HAP-1 (cell line): ENCODE results near the gene COPZ1.

Experiments
- DNase-seq, 2 experiments: peaks; one replicate each; pipeline ENCODE4 v3.0.0-alpha.2; 2016 to 2020; ENCODE audit warnings: low spot score in 2 of 2
- H3K27me3 ChIP-seq: fragments of 250-450 bp; sonication (Bioruptor Pico); 2 replicates; pipeline ENCODE4 v1.5.1; 2020; ENCODE audit warnings: low read depth, mild to moderate bottlenecking, moderate library complexity
- H3K36me3 ChIP-seq: fragments of 250-450 bp; sonication (Bioruptor Pico); replicated peaks from 2 replicates; pipeline ENCODE4 v1.5.1; 2020; ENCODE audit warnings: mild to moderate bottlenecking
- H3K4me1 ChIP-seq: fragments of 250-450 bp; sonication (Bioruptor Pico); 2 replicates; pipeline ENCODE4 v1.5.1; 2020; ENCODE audit warnings: mild to moderate bottlenecking
- H3K4me3 ChIP-seq: fragments of 250-450 bp; sonication (Bioruptor Pico); 2 replicates; pipeline ENCODE4 v1.5.1; 2020; ENCODE audit warnings: mild to moderate bottlenecking, moderate library complexity
- H3K9me3 ChIP-seq: fragments of 250-450 bp; sonication (Bioruptor Pico); 2 replicates; pipeline ENCODE4 v1.5.1; 2020; ENCODE audit warnings: mild to moderate bottlenecking, moderate library complexity
- in situ Hi-C: fragments of 300-500 bp; cut with MboI; formaldehyde crosslinking; loops from 3 replicates; pipeline ENCODE4 v1.14.3; 2020; ENCODE audit warnings: low sequenced_read_pairs, inconsistent platforms, mixed read lengths

COPZ1 gene

DNA sequence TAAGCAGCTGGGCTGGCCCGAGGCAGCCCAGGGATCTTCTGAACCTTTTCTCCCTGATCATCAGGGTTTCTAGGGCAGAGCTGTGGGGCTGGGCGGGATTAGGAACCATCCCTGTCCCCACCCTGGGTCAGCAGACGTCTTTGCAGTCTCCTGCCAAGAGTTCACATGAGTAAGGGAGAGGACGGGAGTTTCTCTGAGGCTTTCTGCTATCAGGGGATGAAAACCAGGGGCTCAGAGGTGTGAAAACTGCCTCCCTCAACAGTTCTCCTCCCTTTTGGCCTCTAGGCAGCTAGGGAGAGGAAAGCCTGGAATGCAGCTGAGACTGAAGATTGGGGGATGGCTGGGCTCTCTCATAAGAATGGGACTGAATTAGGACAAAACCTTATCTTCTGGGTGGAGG, 51.7 kb downstream of the COPZ1 start:
- in situ Hi-C loops: no loop called here
- Histone ChIP-seq H3K36me3 (0 out of 2 replicates have a peak, but pooled peaks cover 3% of the 10 kb centered on the region), H3K4me1 (no peaks in the 10 kb centered on the region), H3K27me3 (no peaks in the 10 kb centered on the region), H3K9me3 (no peaks in the 10 kb centered on the region), H3K4me3 (no peak overlapping the region)
- DNase-seq: no peak

DNA sequence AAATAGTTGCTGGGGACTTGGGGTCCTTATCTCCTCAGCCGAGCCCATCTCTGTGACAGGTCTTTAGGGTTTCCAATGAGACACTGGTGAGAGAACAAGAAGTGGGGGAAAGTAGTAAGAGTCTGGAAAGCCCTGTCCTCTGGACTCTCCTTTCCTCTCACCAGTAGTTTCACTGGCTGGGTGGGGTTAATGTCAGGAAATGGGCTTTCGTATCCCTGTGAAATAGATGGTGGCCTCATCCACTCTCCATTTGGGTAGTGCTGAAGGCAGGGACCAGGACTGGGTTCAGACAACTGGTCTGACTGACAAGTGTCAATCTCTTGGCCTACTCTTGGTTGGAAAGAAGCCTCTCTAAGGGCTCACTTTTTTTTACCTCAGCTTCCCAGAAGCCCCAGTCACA, 52.1 kb downstream of the COPZ1 start:
- Histone ChIP-seq H3K27me3 (no peaks in the 10 kb centered on the region), H3K4me1 (no peaks in the 10 kb centered on the region), H3K36me3 (0 out of 2 replicates have a peak, but pooled peaks cover 3% of the 10 kb centered on the region), H3K9me3 (no peaks in the 10 kb centered on the region), H3K4me3 (no peak overlapping the region)
- DNase-seq: no peak
- in situ Hi-C loops: no loop called here

DNA sequence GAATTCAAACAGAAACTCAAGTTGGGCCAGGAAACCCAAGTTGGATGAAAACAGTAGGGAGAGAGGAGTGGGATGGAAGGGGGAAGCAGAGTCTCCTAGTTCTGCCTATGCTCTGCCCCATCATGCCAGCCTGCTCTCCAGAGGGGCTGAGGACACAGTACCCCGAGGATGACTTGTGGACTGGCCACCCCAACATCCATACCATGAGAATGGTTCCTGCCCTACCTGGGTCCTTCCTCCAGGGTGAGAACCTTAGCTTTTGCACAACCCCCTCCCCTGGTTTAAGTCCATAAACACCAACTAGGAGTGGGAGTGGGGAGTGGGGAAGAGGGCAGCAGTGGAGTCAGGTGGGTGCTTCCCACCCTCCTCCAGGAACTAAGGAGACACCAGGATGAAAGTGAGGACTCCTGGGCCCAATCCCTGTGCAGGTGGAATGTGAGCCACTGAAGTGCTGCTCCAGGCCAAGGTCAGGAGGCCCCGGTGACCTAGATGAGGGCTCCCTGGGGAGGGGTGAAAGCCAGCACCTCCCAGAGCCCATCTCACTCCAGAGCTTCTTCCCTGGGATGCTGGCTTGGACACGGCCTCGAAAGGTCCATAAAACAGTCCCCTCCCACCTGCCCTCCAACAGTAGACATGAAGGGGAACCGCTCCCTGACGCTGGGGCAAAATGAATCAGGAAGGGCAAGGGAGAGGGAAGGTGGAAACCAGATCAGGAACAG, 53.0 kb downstream of the COPZ1 start:
- Histone ChIP-seq H3K36me3 (0 out of 2 replicates have a peak, but pooled peaks cover 3% of the 10 kb centered on the region), H3K4me3 (no peak overlapping the region), H3K27me3 (no peaks in the 10 kb centered on the region), H3K4me1 (no peaks in the 10 kb centered on the region), H3K9me3 (no peaks in the 10 kb centered on the region)
- DNase-seq: no peak
- in situ Hi-C loops: no loop called here

DNA sequence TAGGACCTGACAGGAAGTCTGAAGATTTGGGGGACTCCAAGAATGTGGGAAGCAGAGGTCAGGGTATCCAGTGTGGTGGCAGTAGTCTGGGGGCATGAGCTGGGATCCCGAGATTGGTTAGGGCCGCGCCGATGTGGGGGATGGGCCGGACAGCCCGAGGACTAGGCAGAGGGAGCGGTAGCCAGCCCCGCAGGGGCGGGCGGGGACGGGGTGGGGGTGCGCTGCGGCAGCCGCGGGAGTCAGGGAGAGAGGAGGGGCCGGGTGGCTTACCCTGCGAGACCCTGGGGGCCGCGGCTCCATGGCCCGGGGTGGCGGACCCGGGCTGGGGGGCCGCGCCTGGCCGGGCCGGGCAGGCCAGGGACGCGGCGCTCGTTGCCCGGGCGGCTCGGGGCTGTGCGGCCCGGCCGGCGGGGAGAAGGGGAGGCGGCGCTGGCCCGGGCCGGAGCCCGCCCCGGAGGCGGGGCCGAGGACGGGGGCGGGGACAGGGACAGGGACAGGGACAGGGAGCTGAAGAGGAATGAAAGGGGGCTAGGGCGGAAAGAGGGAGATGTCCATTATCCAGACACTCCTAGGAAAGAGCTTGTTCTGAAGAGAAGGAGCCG, 54.0 kb downstream of the COPZ1 start:
- no peak for DNase-seq
- H3K36me3 ChIP-seq: 0 out of 2 replicates have a peak, but pooled peaks cover 3% of the 10 kb centered on the region
- H3K27me3 ChIP-seq: no peaks in the 10 kb centered on the region
- H3K4me3 ChIP-seq: no peak overlapping the region
- H3K4me1 ChIP-seq: no peaks in the 10 kb centered on the region
- no peaks in the 10 kb centered on the region for H3K9me3 ChIP-seq
- in situ Hi-C loops: no loop called here

DNA sequence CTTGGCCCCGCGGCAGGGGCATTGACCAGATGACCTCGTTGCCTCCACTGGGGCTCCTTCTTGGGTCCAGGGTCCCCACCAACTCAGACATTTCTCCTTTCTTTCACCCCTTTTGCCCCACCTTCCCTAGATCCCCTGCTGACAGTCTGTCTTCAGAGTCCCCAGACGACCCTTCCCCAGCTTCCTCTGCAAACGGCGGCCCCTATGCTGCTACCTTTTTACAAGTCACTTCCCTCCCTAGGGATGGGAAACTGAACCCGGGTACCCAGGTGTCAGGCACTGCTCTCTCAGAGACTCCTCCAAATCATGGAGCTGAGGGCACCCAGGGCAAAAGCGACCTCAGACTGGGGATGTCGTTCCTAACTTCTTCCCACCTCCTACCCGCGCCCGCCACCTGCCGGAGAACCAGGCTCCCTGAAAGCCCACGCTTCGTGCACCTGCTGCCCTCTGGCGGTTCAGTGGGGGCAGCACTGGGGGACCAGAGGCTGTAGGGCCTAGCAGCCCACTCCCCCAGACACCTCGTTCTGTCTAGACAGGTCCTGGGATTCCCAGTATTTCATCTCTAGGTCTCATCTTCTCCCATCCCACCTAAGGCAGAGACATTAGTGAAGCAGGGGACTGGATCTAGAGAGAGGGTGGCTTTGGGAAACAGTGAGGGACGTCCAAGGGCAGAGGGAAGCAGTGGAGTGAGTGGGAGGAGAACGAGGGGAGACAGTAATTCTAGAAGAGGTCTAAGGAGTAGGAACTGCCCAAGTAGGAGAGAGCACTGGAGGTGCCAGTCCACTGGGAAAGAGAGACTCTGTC, 54.7 kb downstream of the COPZ1 start:
- 0 out of 2 replicates have a peak, but pooled peaks cover 3% of the 10 kb centered on the region for H3K36me3 ChIP-seq
- no peaks in the 10 kb centered on the region for H3K9me3 ChIP-seq
- H3K27me3 ChIP-seq: no peaks in the 10 kb centered on the region
- no peaks in the 10 kb centered on the region for H3K4me1 ChIP-seq
- in situ Hi-C loops: no loop called here
- H3K4me3 ChIP-seq: no peak overlapping the region
- DNase-seq: peak; percentile 82 to 97

DNA sequence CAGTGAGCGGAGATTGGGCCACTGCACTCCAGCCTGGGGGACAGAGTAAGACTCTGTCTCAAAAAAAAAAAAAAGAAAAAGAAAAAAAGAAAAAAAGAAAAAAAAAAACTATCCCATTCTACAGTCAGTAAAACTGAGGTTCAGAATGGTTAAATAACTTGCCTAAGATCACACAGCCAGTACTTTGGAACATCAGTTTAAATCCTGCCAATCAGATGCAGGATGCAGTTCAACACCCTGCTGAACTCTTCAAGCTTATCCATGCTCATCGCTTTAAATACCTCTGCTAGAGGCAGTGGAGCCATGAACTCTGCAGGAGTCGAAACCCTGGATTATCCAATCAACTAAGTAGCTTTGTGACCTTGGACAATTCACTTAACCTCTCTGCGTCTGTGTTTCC, 56.2 kb downstream of the COPZ1 start:
- Histone ChIP-seq H3K36me3 (0 out of 2 replicates have a peak, but pooled peaks cover 3% of the 10 kb centered on the region), H3K27me3 (no peaks in the 10 kb centered on the region), H3K9me3 (no peaks in the 10 kb centered on the region), H3K4me1 (no peaks in the 10 kb centered on the region), H3K4me3 (no peak overlapping the region)
- in situ Hi-C loops: no loop called here
- DNase-seq: no peak

DNA sequence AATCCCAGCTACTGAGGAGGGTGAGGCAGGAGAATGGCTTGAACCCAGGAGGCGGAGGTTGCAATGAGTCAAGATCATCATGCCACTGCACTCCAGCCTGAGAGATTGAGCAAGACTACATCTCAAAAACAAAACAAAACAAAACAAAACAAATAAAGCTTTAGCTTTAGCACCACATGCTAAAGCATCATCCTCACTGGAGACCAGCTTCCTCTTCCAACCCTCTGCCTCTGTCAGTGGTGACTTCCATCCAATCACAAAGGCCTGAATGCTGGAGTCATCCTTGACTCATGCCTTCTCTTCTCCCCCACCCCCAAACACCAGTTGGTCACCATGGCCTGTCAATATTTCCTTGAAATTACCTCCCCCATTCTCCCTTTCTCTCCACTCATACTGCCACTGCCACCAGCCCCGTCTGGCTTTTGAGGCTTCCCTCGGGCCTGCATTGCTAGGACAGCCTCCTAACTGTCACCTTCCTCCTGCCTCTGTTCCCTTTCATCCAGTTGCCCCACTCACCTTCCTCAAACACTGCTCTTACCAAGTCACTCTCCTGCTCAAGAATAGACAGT, 58.2 kb downstream of the COPZ1 start:
- H3K4me1 ChIP-seq: no peaks in the 10 kb centered on the region
- H3K4me3 ChIP-seq: no peak overlapping the region
- no peaks in the 10 kb centered on the region for H3K27me3 ChIP-seq
- no peaks in the 10 kb centered on the region for H3K9me3 ChIP-seq
- no peak for DNase-seq
- in situ Hi-C loops: no loop called here
- H3K36me3 ChIP-seq: 0 out of 2 replicates have a peak, but pooled peaks cover 3% of the 10 kb centered on the region

DNA sequence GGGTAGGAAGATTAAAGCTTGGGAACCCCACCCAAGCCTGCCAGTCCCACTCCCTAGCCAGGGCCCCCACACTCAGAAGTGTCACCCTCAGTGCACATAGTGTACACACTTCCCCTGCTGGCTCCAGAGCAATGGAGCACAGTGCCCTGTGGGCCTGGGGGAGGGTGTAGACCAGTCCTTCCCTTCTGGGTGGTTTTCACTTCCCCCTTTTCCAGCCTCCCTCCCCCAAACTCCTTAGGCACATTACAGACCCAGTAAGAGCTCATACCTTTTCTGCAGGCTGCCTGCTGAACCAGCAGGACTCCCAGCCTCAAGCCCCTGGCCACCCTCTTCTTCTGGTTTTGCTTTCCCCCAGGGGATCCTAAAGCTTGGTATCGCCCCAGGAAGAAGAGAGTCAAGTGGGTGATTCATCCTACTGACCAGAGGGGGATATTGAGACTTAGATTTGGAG, 59.7 kb downstream of the COPZ1 start, which contains the start of gene ZNF385A:
TSS of gene ZNF385A (minus strand) at position 143 of the 451 bp plus-strand sequence. CDS start 219 bp downstream, outside the sequence.
- Histone ChIP-seq H3K4me1 (peaks cover 4% of the 10 kb centered on the region; the same call in 1 of the 2 replicates), H3K9me3 (no peaks in the 10 kb centered on the region), H3K36me3 (0 out of 2 replicates have a peak, but pooled peaks cover 3% of the 10 kb centered on the region), H3K27me3 (no peaks in the 10 kb centered on the region), H3K4me3 (no peak within 1 kb of the TSS)
- in situ Hi-C loops: no loop called here
- DNase-seq: no peak

DNA sequence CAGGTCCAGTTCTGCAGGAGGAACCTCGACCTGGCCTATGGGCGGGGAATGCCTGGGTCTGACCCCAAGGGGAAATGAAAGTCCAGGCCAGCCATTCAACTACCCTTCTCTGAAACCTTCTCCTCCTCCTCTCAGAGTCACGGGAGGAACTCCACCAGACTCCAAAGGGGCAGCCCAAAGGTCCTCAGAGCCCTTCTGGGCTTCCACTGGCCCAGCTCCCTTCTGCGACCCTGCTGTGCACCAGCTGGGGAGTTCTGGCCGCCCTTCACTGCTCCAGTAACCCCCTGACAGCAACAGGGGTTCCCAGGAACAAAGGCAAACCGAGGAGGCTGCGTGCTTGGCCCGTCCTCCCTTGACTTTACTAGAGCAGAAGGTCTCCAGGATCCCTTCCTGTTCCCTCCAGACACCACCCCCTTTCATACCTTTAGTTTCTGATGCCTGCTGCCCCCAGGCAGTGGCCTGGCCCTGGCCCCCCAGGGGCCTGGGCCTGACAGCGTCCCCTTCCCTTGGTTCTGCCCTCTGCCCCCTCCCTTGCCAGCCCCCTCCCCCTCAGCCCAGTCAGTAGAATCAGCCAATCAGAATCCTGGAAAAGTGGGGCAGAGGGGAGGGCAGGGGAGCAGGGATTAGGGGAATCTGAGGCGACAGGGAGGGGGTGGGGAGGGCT, 60.5 kb downstream of the COPZ1 start:
- H3K4me1 ChIP-seq: peaks cover 4% of the 10 kb centered on the region; the same call in 1 of the 2 replicates

DNA sequence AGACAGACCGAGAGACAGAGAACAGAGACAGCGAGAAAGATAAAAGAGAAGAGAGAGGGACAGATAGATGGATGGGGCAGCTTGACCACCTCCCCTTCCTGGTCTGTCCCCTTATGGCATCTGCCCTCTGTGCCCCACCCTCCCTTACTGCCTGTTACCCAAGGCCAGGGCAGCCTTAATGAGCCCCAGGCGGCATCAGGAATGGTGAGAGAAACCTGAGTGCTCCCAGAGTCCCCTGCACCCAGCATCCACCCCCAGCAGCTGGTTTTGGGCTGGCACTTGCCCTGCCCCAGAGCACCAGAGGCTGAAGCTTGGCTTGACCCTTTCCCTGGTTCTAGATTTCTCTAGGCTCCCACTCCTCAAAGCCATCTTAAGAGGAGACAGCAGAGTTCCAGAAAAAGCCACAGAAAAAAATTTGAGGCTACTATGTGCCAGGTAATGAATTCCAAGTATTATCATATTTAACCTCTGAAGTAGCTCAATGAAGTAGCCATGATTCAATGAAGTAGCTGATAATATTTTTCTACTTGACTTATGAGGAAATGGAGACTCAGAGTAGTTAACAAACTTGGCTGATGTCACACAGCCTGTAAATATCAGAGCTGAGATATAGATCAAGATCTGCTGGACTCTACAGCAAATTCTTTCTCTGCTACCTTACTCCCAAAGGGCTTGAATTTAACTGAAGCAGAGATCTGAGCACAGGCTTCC, 61.6 kb downstream of the COPZ1 start:
- H3K27me3 ChIP-seq: no peaks in the 10 kb centered on the region
- in situ Hi-C loops: no loop called here
- peaks cover 4% of the 10 kb centered on the region; the same call in 1 of the 2 replicates for H3K4me1 ChIP-seq
- DNase-seq: no peak
- no peaks in the 10 kb centered on the region for H3K36me3 ChIP-seq
- H3K9me3 ChIP-seq: no peaks in the 10 kb centered on the region
- no peak overlapping the region for H3K4me3 ChIP-seq

More for the DNA sequence above, 60.5 kb downstream of the COPZ1 start:
- Histone ChIP-seq H3K36me3 (no peaks in the 10 kb centered on the region), H3K4me3 (no peak overlapping the region), H3K9me3 (no peaks in the 10 kb centered on the region), H3K27me3 (no peaks in the 10 kb centered on the region)
- in situ Hi-C loops: no loop called here
- DNase-seq: no peak

DNA sequence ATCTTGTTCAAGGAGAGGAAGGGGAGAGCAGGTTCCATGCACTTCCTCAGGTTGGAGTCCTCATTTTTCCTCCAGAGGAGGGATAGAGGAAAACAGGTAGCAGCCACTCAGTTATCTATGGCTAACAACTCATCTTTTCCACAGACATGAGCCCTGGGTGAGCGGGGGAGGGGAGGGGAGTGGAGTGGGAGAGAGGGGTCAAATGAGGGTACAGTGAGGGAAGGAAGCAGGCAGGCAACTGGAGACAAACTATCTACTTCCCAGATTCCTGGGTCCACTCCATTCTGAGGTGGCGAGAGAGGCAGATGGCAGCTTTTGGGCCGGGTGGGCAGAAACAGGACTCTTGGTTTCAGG, 62.2 kb downstream of the COPZ1 start:
- H3K4me1 ChIP-seq: peaks cover 4% of the 10 kb centered on the region; the same call in 1 of the 2 replicates

DNA sequence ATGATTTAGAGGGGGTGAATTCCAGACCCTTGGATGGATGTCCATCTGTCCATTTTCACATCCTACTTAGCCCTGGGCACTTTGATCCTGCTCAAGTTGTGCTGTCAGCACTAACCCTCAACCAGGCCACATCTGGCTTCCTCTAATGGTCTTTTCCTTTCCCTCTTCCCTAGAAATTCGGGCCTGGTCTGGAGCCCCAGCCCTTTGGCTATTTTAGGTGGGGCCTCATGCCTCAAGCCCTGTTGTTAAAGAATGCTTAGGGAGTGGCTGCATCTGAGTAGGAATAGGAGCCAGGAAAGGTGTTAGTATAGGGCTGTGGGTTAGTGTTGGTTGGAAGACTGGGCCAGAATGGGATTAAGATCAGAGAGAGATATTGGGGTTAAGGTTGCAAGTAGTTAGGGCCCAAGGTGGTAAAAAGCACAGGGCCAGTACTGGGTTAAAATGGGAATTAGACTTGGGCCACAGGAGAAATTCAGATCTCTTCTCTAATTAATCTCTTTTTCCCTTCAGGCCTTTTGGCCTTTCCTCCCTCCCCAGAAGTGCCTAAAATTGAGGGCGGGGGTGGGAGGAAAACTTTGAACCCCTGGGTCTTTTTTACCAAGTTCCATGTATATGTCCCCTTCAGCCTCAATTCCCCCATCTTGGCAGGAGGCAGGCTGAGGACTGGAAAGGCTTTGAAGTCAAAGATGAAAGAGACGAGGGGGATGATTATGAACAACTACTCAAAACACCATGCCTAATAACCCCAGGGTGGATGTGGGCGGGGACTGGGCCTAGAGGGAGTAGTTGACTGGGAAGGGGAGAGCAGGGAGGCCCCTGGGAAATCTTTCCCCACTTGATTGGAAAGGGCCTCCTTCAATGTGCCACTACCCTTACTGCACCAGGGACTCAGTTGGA, 63.6 kb downstream of the COPZ1 start:
- no peaks in the 10 kb centered on the region for H3K27me3 ChIP-seq
- H3K9me3 ChIP-seq: no peaks in the 10 kb centered on the region
- no peak for DNase-seq
- H3K4me3 ChIP-seq: no peak overlapping the region
- in situ Hi-C loops: no loop called here
- no peaks in the 10 kb centered on the region for H3K36me3 ChIP-seq
- H3K4me1 ChIP-seq: peaks cover 4% of the 10 kb centered on the region; the same call in 1 of the 2 replicates

More for the DNA sequence above, 62.2 kb downstream of the COPZ1 start:
- Histone ChIP-seq H3K27me3 (no peaks in the 10 kb centered on the region), H3K4me3 (no peak overlapping the region), H3K36me3 (no peaks in the 10 kb centered on the region), H3K9me3 (no peaks in the 10 kb centered on the region)
- DNase-seq: no peak
- in situ Hi-C loops: no loop called here
